H9 (cell line): ENCODE results near the gene GRIK3. TPM values are rescaled to one million over a fixed set of nuclear protein-coding genes. Genes with fewer than 3 reads are reported as not detected.

Source experiments
- DNase-seq: peaks from one replicate; pipeline ENCODE4 v3.0.0-alpha.2; 2017
- H2AFZ ChIP-seq: one replicate; pipeline ENCODE4 v1.6.1; 2013; ENCODE audit warnings: mild to moderate bottlenecking, low read length, control low read depth, moderate library complexity
- H2AK5ac ChIP-seq: 2 replicates; pipeline ENCODE4 v1.6.1; 2013; ENCODE audit warnings: low read length, control low read depth, mixed read lengths; ENCODE audit not compliant: insufficient read length
- H2BK120ac ChIP-seq: one replicate; pipeline ENCODE4 v1.6.1; 2013; ENCODE audit warnings: low read depth, mild to moderate bottlenecking, low read length, control low read depth, inconsistent platforms; ENCODE audit not compliant: poor library complexity, severe bottlenecking
- H2BK12ac ChIP-seq: 2 replicates; pipeline ENCODE4 v1.6.1; 2013; ENCODE audit warnings: low read length, control low read depth, mixed read lengths, low read depth; ENCODE audit not compliant: insufficient read length
- H2BK15ac ChIP-seq: 2 replicates; pipeline ENCODE4 v1.6.1; 2013; ENCODE audit warnings: low read depth, low read length, control low read depth
- H2BK20ac ChIP-seq: one replicate; pipeline ENCODE4 v1.6.1; 2013; ENCODE audit warnings: low read depth, mild to moderate bottlenecking, low read length, control low read depth, inconsistent platforms; ENCODE audit not compliant: poor library complexity, severe bottlenecking
- H2BK5ac ChIP-seq: 2 replicates; pipeline ENCODE4 v1.6.1; 2013; ENCODE audit warnings: low read length, control low read depth, mixed read lengths; ENCODE audit not compliant: insufficient read length
- H3K14ac ChIP-seq: 2 replicates; pipeline ENCODE4 v1.6.1; 2013; ENCODE audit warnings: low read length, control low read depth; ENCODE audit not compliant: insufficient read depth
- H3K18ac ChIP-seq: 2 replicates; pipeline ENCODE4 v1.6.1; 2013; ENCODE audit warnings: low read depth, mild to moderate bottlenecking, mixed read lengths, low read length, control low read depth; ENCODE audit not compliant: insufficient read length
- H3K23ac ChIP-seq: 2 replicates; pipeline ENCODE4 v1.6.1; 2013; ENCODE audit warnings: low read length, control low read depth, mixed read lengths, low read depth; ENCODE audit not compliant: insufficient read length
- H3K23me2 ChIP-seq: 2 replicates; pipeline ENCODE4 v1.6.1; 2013; ENCODE audit warnings: low read depth, mild to moderate bottlenecking, mixed read lengths, low read length, control low read depth; ENCODE audit not compliant: insufficient read length, poor library complexity, severe bottlenecking
- H3K27ac ChIP-seq: 2 replicates; pipeline ENCODE4 v1.5.1; 2013; ENCODE audit warnings: low read length, control low read depth, mixed read lengths, low read depth; ENCODE audit not compliant: insufficient read length
- H3K27me3 ChIP-seq: 2 replicates; pipeline ENCODE4 v1.6.1; 2013; ENCODE audit warnings: low read length, control low read depth, inconsistent platforms; ENCODE audit not compliant: insufficient read depth
- H3K4ac ChIP-seq: 2 replicates; pipeline ENCODE4 v1.6.1; 2013; ENCODE audit warnings: low read depth, mild to moderate bottlenecking, control low read depth, inconsistent platforms, low read length, moderate library complexity
- H3K4me1 ChIP-seq: 2 replicates; pipeline ENCODE4 v1.6.1; 2013; ENCODE audit warnings: low read length, control low read depth, inconsistent platforms; ENCODE audit not compliant: insufficient read depth
- H3K4me2 ChIP-seq: 2 replicates; pipeline ENCODE4 v1.6.1; 2013; ENCODE audit warnings: low read length, control low read depth, mixed read lengths; ENCODE audit not compliant: insufficient read length, insufficient read depth
- H3K56ac ChIP-seq: 2 replicates; pipeline ENCODE4 v1.6.1; 2013; ENCODE audit warnings: low read depth, mild to moderate bottlenecking, mixed read lengths, low read length, control low read depth; ENCODE audit not compliant: insufficient read length
- H3K79me1 ChIP-seq: 2 replicates; pipeline ENCODE4 v1.6.1; 2013; ENCODE audit warnings: low read depth, mild to moderate bottlenecking, moderate library complexity, low read length, control low read depth, inconsistent platforms; ENCODE audit not compliant: insufficient read depth, poor library complexity, severe bottlenecking
- H3K79me2 ChIP-seq: 2 replicates; pipeline ENCODE4 v1.6.1; 2013; ENCODE audit warnings: low read length, control low read depth, inconsistent platforms; ENCODE audit not compliant: insufficient read depth
- H3K9ac ChIP-seq: 2 replicates; pipeline ENCODE4 v1.6.1; 2013; ENCODE audit warnings: low read length, control low read depth, mixed read lengths; ENCODE audit not compliant: insufficient read length; ENCODE audit errors: extremely low read depth
- H3K9me3 ChIP-seq: one replicate; pipeline ENCODE4 v1.6.1; 2013; ENCODE audit warnings: low read depth, low read length, inconsistent platforms; ENCODE audit not compliant: control insufficient read depth
- H3T11ph ChIP-seq: one replicate; pipeline ENCODE4 v1.6.1; 2013; ENCODE audit warnings: mild to moderate bottlenecking, low read length, control low read depth, inconsistent platforms
- H4K20me1 ChIP-seq: one replicate; pipeline ENCODE4 v1.6.1; 2013; ENCODE audit not compliant: control insufficient read depth, insufficient read length, insufficient read depth
- H4K5ac ChIP-seq: 2 replicates; pipeline ENCODE4 v1.6.1; 2013; ENCODE audit warnings: low read depth, mild to moderate bottlenecking, mixed read lengths, low read length, control low read depth; ENCODE audit not compliant: insufficient read length
- H4K8ac ChIP-seq: replicated peaks from 2 replicates; pipeline ENCODE4 v1.6.1; 2013; ENCODE audit warnings: low read length, control low read depth, mixed read lengths, low read depth; ENCODE audit not compliant: insufficient read length
- H4K91ac ChIP-seq: 2 replicates; pipeline ENCODE4 v1.6.1; 2013; ENCODE audit warnings: low read depth, mild to moderate bottlenecking, moderate library complexity, mixed read lengths, low read length, control low read depth; ENCODE audit not compliant: insufficient read length
- H3K27ac Mint-ChIP-seq, 3 experiments: 2 replicates in 2 of 3; 3 replicates in 1 of 3; pipeline ENCODE4 v1.8.0; 2020 to 2021; ENCODE audit warnings: mixed read lengths in 3 of 3, mild to moderate bottlenecking in 1 of 3, moderate library complexity in 1 of 3
- H3K27me3 Mint-ChIP-seq: 2 replicates; pipeline ENCODE4 v1.8.0; 2021; ENCODE audit warnings: low read depth, mild to moderate bottlenecking, moderate library complexity, mixed read lengths
- H3K36me3 Mint-ChIP-seq, 3 experiments: 2 replicates in 2 of 3; 3 replicates in 1 of 3; pipeline ENCODE4 v1.8.0; 2020 to 2021; ENCODE audit warnings: low read depth in 3 of 3, mixed read lengths in 3 of 3; ENCODE audit not compliant: insufficient read depth in 1 of 3
- H3K4me1 Mint-ChIP-seq, 2 experiments: 2 replicates each; pipeline ENCODE4 v1.8.0; 2020; ENCODE audit warnings: mixed read lengths in 2 of 2
- H3K4me3 Mint-ChIP-seq, 2 experiments: 2 replicates in 1 of 2; 3 replicates in 1 of 2; pipeline ENCODE4 v1.8.0; 2020 to 2021; ENCODE audit warnings: mild to moderate bottlenecking in 2 of 2, mixed read lengths in 2 of 2, moderate library complexity in 1 of 2
- H3K9me3 Mint-ChIP-seq, 2 experiments: 2 replicates in 1 of 2; 3 replicates in 1 of 2; pipeline ENCODE4 v1.8.0; 2020; ENCODE audit warnings: mild to moderate bottlenecking in 2 of 2, mixed read lengths in 2 of 2, moderate library complexity in 1 of 2
- WGBS: extraction: QIAGEN DNeasy Blood & Tissue Kit; methylation state at CpG from one replicate; pipeline ENCODE4 v1.1.7; 2013; ENCODE audit warnings: missing lambda C conversion rate, low lambda C conversion rate, mixed read lengths; ENCODE audit not compliant: insufficient read length; ENCODE audit errors: extremely low coverage; 5-methylcytosine and 5-hydroxymethylcytosine counted together
- total RNA-seq: library from RNA; stranded (reverse); gene quantifications from 2 replicates; pipeline ENCODE4 v1.2.1, GENCODE V29; 2021
- TF ChIP-seq, protein P1 (sequence below): fragments of 200-600 bp; sonication (generic); conservative IDR thresholded peaks from 3 replicates; pipeline ENCODE4 v1.8.0; 2021; ENCODE audit warnings: antibody characterized with exemption, mild to moderate bottlenecking

Gene GRIK3
- total RNA-seq, 1 experiment from 2014 or later, result 1.7 TPM

- Histone ChIP-seq H3K27ac (no peak overlapping the region), H3K4me2 (no peak overlapping the region), H4K20me1 (no peaks in the 10 kb centered on the region), H4K5ac (no peak overlapping the region), H3K27me3 (no peaks in the 10 kb centered on the region), H3K9ac (no peak overlapping the region), H2BK5ac (no peak overlapping the region), H2BK12ac (no peak overlapping the region), H3K56ac (no peak overlapping the region), H3K23me2 (no peaks in the 10 kb centered on the region), H4K8ac (no peak overlapping the region), H2BK15ac (no peak overlapping the region), H3T11ph (no peak overlapping the region), H2AK5ac (no peak overlapping the region), H3K79me2 (no peaks in the 10 kb centered on the region), H2AFZ (no peak overlapping the region), H2BK120ac (no peak overlapping the region), H3K14ac (peak overlapping the region; percentile 25; the same call in 1 of the 2 replicates), H3K9me3 (no peaks in the 10 kb centered on the region), H3K18ac (no peak overlapping the region), H3K4ac (no peak overlapping the region), H3K4me1 (no peaks in the 10 kb centered on the region), H4K91ac (no peak overlapping the region), H3K79me1 (no peaks in the 10 kb centered on the region), H3K23ac (no peak overlapping the region), H2BK20ac (no peak overlapping the region)
- Mint-ChIP-seq H3K36me3 (0 out of 7 replicates have a peak, but pooled peaks cover 0 to 2% (median 0%) of the 10 kb centered on the region in 3 experiments), H3K27ac (no peak overlapping the region; a peak in 1 of 7 replicates), H3K4me3 (no peak overlapping the region; a peak in 1 of 5 replicates), H3K4me1 (peaks cover 3 to 18% of the 10 kb centered on the region in 2 experiments), H3K9me3 (peaks cover 3% of the 10 kb centered on the region in 2 experiments; a peak in 2 of 5 replicates), H3K27me3 (peaks cover 16% of the 10 kb centered on the region)
- TF ChIP-seq, protein P1, sequence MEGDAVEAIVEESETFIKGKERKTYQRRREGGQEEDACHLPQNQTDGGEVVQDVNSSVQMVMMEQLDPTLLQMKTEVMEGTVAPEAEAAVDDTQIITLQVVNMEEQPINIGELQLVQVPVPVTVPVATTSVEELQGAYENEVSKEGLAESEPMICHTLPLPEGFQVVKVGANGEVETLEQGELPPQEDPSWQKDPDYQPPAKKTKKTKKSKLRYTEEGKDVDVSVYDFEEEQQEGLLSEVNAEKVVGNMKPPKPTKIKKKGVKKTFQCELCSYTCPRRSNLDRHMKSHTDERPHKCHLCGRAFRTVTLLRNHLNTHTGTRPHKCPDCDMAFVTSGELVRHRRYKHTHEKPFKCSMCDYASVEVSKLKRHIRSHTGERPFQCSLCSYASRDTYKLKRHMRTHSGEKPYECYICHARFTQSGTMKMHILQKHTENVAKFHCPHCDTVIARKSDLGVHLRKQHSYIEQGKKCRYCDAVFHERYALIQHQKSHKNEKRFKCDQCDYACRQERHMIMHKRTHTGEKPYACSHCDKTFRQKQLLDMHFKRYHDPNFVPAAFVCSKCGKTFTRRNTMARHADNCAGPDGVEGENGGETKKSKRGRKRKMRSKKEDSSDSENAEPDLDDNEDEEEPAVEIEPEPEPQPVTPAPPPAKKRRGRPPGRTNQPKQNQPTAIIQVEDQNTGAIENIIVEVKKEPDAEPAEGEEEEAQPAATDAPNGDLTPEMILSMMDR, result no peak
- no CpG with 5 or more reads among the region's 13 CpGs for WGBS
- no peak for DNase-seq
Observed at GRCh38 chr1:36982709-36983108, 51.6 kb downstream of the GRIK3 start.
